AG10803 (cell line): Measurements from ENCODE around the gene SULF2.

ENCODE experiments used
- DNase-seq: peaks from one replicate; pipeline ENCODE4 v3.0.0; 2010; ENCODE audit warnings: low read depth
- H3K4me3 ChIP-seq: 2 replicates; pipeline ENCODE4 v1.5.1; 2011; ENCODE audit warnings: mild to moderate bottlenecking, low read length, control low read depth
- TF ChIP-seq, protein P1 (sequence below): conservative IDR thresholded peaks from 2 replicates; pipeline ENCODE4 v1.5.1; 2011; ENCODE audit warnings: mild to moderate bottlenecking, low read length, control low read depth, inconsistent platforms

The SULF2 gene

GRCh38 chr20:47612670-47613069, 172.6 kb downstream of the SULF2 start:
- TF ChIP-seq, protein P1, sequence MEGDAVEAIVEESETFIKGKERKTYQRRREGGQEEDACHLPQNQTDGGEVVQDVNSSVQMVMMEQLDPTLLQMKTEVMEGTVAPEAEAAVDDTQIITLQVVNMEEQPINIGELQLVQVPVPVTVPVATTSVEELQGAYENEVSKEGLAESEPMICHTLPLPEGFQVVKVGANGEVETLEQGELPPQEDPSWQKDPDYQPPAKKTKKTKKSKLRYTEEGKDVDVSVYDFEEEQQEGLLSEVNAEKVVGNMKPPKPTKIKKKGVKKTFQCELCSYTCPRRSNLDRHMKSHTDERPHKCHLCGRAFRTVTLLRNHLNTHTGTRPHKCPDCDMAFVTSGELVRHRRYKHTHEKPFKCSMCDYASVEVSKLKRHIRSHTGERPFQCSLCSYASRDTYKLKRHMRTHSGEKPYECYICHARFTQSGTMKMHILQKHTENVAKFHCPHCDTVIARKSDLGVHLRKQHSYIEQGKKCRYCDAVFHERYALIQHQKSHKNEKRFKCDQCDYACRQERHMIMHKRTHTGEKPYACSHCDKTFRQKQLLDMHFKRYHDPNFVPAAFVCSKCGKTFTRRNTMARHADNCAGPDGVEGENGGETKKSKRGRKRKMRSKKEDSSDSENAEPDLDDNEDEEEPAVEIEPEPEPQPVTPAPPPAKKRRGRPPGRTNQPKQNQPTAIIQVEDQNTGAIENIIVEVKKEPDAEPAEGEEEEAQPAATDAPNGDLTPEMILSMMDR: no peak
- no peak overlapping the region for H3K4me3 ChIP-seq
- DNase-seq: no peak

GRCh38 chr20:47611785-47612184, 173.5 kb downstream of the SULF2 start:
- TF ChIP-seq, protein P1: no peak
- no peak for DNase-seq

DNA sequence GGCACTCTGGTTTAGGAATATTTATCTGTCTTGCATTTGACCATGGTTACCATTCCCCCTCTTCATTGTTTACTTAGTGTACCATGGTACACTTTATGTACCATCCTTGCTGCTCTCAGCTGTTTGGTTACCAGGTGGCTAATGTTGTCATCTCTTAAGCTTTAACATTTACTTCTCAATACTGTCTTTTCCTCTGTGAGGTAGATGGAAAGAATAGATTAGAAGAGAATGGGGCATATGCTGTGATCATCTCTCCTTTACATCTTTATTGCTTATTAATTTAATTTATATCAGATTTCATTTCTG, 174.4 kb downstream of the SULF2 start:
- TF ChIP-seq, protein P1: no peak
- DNase-seq: no peak
- H3K4me3 ChIP-seq: no peak overlapping the region

More at GRCh38 chr20:47611785-47612184, 173.5 kb downstream of the SULF2 start:
- no peak overlapping the region for H3K4me3 ChIP-seq

DNA sequence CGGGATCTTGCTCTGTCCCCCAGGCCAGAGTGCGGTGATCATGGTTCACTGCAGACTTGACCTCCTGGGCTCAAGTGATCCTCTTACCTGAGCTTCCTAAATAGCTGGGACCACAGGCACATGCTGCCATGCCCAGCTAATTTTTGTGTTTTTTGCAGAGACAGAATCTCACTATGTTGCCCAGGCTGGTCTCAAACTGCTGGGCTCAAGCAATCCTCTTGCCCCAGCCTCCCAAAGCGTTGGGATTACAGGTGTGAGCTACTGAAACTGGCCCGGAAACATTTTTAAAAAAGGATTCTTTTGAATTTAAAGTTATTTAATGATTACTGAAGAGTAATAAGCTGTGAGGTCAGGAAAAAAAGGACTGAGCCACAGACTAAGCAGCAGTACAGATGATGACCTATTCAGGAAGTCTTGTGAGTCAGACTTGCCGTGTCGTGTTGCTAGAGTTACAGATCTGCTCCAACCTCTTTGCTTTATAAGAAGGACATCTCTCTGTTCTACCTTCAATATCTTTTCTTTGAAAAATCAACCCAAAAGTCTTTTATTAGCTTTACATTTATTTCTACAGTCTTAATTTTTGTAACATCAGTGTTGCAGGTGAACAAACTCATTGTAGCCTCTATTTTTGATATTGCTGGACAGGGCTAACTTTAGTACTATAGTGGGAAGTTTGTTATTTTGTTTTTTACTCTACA, 174.9 kb downstream of the SULF2 start:
- TF ChIP-seq, protein P1: no peak

DNA sequence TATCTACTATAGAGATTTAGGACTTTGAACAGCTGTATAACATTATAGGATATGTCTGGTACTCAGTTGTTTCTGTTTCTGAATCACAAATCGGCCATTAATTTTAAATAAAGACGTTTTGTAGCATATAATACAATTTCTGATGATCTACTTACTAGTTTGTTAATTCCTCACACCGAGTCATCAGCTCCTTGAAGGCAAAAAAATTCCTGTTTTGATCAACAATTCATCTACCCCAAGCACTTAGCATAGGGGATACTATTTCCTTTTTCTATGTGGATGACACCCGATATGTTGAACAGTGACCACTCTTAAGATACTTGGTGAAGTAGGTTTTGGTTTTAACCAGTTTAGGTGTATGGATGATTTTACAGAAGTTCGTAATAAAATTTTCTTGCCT, 176.3 kb downstream of the SULF2 start:
- H3K4me3 ChIP-seq: no peak overlapping the region
- TF ChIP-seq, protein P1: no peak
- no peak for DNase-seq

More for the DNA sequence above, 174.9 kb downstream of the SULF2 start:
- H3K4me3 ChIP-seq: no peak overlapping the region
- DNase-seq: peak; percentile 74
